Stimulated activated CD4-positive, alpha-beta T cell treated with anti-CD3 and anti-CD28 coated beads, Interleukin-4, amount 100 ng/mL, for 24 hours (primary cell): ENCODE data around the gene SUSD3.
"Not testable (repeated sequence)": the region's sequence is repeated elsewhere in the genome, so short reads cannot be mapped to it uniquely, and the experiment has no call there.

Experiments used
- DNase-seq: peaks from one replicate; pipeline ENCODE4 v3.0.0-alpha.2; 2020

SUSD3 gene

DNA sequence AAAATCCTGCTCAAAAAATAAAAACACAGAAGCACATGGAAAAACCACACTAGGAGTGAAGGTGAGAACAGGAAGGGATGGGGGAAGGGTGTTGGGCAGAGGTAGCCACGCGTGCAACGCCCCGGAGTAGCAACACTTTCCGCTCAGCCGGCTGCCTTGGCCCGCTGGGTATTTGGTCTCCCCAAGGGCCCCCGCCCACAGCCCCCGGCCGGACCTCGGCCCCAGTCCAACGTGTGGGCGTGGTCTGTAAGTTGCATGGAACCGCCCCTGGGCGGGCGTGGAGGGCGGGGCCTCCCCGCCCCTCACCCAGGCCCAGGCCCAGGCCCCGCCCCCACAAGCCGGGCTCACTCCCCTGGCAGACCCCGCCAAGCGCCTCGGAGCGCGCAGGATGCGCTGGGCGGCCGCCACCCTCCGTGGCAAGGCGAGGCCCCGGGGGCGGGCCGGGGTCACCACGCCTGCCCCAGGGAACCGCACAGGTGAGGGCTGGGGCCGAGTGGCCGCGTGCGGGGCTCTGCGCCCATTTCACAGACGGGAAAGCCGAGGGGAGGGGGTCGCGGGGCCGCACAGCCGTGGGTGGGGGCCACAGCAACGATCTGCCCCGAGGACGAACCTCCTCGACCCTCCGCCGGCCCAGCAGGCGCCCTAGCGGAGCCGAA lies at the start of gene SUSD3:
SUSD3 (plus strand) TSS at position 347 of the 656 bp plus-strand sequence; CDS start at position 389, 42 bp downstream.
- peak; percentile 65 for DNase-seq

DNA sequence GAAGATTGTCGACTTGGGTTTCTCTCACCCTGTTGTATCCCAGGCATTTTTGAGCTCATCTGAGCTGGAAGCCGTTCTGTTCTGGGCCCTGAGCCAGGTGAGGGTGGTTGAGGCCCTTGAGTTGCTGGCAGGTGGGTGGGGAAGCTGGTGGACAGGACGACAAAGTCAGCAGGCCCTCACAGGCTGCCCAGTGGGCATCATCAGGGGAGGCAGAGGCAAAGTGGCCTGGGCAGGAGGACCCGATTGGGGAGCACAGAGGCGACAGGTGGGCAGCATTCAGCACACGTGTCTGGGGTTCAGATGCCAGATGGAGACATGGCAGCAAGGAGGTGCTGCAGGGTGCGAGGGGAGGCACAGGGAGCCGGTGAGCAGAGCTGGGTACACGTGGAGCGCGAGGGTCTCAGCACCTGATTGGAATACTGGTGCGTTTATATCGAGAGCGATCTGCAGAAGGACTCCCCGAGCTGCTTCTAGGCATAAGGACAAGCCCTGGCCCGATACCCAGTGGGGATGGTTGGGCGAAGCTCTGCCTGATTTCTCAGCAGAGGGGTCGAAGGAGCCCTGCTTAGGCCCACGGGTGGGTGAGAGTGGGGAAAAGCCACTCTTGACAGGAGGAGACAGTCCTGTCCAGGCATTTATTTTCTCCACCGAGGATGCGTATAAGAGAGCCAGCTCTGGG lies 49.0 kb upstream of the SUSD3 start:
- DNase-seq = no peak

DNA sequence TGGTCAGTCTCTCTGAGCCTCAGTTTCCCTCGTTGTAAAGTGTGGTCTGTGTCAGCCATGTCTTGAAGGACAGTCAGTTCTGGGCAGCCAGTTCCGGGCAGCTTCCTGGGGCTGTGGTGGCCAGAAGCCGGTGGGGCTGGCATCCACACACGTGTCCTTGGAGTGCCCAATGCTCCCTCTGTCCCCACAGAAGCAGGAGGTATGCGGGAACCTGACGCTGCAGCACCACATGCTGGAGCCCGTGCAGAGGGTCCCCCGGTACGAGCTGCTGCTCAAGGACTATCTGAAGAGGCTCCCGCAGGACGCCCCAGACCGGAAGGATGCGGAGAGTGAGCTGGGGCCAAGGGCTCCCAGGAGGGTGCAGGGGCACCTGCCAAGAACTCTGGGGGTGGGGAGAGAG lies 48.4 kb upstream of the SUSD3 start:
- no peak for DNase-seq

DNA sequence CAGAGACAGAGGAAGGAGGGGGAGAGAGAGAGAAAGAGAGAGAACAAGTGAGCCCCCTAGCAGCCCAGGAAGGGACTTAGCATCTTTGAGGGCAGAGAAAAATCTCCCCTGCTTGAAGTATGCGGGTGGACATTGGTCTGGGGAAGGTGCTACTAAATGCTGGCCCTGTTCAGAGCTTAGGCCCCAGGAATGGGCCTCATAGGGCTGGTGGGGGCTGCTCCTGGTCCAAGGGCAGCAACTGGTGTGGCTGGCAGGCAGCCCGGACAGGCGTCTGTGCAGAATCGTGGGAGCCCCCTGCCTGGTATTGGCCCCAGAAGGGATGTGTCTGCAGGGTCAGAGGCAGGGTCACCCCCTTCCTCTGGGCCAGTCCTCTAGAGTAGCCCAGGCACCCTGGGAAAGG lies 47.8 kb upstream of the SUSD3 start:
- no peak for DNase-seq

DNA sequence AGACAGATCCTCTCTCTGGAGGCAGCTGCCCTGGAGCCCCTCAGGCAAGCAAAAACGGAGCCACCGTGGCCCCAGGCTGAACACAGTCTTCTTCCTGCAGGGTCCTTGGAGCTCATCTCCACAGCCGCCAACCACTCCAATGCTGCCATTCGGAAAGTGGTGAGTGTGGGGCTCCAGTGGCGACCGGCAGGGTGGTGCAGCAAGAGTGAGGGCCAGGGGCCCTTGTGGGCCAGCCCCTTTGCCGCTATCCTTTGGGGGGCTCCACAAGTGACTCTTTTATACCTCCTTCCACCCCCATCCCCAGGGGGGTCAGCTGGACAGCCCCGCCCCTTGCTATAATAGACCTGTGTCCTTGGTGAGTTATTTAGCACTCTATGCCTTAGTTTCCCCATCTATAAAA lies 47.4 kb upstream of the SUSD3 start:
- DNase-seq = no peak

DNA sequence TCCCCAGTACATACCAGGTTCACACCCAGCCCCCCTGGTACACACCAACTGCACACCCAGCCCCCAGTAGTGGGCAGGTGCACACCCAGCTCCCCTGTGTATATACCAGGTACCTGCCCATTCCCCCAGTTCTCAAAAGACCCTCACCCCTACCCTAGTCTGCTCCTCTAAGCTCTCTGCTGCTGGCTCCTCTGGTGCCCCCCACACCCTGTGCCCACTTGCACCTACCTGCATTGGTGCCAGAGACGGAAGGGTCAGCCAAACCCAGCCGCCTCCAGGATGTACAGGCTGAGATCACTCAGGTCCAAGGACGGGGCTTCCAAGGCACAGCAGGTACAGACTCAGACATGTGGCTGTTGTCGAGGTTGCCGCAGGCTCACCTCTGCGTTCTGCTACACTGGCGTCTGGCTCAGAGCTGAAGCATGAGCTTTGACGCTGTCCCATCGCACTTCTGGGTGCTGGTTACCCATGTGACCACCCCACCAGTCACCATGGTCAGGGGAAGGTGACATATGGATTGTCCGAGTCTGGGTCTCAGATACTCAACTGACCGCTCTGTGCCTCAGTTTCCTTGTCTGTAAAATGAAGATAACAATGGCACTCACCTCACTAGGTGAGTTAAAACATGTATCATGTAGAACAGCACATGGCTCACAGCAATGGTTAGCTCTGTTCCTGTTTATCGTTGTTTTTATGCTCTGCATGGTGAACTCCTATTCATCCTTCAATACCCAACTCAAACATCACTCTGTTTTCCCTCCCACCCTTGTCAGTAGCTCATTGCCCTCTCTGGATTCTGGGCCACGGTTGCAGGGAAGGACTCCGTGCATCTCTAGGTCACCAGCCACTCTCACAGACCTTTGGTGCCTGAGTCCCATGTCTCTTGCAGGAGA lies 45.3 kb upstream of the SUSD3 start:
- no peak for DNase-seq

DNA sequence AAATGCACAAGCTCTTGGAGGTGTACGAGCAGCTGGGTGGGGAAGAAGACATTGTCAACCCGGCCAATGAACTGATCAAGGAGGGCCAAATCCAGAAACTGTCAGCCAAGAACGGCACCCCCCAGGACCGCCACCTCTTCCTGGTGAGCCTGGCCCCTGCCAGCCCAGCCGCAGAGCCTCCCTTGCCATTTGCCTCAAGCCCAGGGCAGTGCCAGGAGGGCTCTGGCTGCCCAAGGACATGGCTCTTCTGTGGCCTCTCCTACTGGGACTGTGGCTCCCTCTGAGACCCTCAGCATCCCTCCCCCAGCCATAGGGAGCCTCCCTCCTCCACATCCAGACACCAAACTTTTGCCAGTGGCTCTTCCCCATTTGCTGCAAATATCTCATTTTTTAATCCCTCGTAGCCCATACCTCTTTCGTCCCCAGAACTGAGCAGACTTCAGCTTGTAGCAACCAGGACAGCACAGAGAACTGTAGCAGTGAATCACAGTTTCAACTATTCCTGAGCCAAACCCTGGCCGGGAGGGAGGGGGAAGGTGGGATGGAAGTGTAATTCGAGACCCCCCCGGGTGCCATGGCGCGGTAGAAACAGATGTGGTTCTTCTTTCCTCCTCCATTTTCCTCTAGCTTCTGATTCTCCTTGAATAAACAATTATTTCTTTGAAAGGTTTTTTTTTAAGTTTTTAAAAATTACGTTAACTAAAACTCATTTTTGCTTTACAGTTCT lies 44.5 kb upstream of the SUSD3 start:
- DNase-seq = no peak

DNA sequence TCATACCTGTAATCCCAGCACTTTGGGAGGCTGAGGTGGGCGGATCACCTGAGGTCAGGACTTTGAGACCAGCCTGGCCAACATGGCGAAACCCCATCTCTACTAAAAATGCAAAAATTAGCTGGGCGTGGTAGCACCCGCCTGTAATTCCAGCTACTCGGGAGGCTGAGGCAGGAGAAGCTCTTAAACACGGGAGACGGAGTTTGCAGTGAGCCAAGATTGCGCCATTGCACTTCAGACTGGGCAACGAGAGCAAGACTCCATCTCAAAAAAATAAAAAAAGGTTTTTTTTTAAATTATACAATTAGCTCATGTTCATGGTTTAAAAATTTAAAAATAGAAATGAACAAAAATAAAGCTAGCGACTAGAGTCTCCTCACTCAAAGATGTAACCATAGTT lies 43.3 kb upstream of the SUSD3 start:
- DNase-seq = not testable (repeated sequence)

DNA sequence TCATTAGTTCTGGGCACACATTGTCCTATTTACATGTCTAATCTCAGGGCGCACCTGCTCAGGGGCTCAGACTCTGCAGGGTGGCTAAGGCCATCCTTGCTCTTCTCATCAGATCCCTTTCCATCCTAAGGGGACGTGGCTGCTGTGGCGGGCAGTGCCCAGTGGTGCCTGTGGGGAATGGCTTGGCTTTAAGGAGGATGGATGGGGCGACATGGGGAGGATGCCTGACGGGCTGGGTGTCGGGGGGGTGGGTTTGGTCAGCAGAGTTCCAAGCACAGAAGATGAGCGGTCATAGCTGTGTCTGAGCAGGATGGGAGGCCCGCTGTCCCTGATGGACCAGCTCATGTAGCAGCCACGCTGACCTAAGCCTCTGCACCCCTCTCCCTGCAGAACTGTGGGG lies 40.9 kb upstream of the SUSD3 start:
- DNase-seq = no peak

DNA sequence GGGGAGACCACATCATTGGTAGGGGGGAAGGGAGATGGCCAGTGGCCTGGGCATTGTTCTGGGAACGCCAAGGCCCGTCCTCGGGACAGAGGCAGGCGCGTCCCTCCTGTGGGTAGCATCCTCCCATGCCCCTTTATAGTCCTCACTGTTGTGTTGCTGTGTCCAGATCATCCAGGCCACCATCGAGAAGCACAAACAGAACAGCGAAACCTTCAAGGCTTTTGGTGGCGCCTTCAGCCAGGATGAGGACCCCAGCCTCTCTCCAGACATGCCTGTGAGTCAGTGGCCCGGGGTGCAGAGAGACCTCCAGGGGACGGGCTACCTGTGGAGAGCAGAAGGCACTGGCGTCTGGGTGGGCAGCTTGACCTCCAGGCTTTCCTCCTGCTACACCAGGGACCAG lies 38.4 kb upstream of the SUSD3 start:
- no peak for DNase-seq

DNA sequence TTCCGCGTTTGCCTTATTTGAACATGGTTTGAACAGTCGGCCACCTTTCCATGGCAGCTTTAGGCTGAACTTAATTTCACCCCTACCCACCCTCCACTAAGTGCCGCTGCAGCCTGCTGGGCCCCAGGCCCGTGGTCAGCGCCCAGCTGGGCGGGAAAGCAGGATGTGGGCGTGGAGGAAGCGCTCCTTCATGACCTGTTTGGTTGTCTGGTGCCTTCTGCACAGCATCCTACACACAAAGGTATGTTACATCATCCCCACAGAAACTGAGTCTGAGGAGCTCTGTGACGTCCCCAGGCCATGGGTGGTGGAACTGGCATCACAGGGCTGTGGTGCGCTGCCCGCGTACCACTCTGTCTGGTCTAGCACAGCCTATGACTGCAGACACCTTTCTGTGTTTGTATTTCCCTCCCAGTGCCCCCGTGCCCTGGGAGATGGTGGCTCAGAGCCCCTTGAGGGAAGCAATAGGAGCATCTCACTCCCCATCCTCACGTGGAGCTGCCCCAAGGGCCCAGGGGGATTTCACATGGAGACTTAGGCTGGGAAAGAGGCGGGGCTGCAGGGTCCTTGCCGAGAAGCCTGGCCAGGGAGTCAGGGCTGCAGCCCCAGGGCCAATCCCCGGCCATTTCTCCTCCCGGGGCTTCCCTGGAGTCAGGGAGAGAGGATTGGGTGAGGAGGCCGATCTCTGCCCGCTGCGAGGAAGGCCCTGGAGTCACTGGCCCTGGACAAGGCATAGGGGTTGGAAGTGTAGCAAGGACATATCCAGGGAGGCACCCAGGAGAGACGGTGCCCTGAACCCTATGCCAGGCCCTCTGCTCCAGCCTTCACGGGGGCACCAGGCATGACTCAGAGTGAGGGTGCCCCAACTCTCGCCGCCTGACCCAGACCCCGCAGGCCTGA lies 37.5 kb upstream of the SUSD3 start:
- peak; percentile 49 for DNase-seq

DNA sequence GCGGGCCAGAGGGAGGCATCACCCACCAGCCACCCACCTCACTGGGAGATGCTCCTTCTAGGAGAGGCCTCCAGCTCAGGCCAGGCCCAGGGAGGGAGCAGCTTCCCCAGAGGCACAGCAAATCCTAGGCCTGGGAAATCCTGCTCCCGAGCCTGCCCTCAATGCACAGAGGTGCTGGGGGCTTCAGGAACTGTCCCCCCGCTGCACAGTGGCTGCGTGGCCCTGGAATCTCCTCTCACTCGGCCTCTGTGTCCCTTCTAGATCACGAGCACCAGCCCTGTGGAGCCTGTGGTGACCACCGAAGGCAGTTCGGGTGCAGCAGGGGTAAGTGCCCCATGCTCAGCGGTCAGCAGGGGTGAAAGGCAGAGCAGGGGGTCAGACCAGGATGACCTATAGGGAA lies 36.4 kb upstream of the SUSD3 start:
- no peak for DNase-seq

DNA sequence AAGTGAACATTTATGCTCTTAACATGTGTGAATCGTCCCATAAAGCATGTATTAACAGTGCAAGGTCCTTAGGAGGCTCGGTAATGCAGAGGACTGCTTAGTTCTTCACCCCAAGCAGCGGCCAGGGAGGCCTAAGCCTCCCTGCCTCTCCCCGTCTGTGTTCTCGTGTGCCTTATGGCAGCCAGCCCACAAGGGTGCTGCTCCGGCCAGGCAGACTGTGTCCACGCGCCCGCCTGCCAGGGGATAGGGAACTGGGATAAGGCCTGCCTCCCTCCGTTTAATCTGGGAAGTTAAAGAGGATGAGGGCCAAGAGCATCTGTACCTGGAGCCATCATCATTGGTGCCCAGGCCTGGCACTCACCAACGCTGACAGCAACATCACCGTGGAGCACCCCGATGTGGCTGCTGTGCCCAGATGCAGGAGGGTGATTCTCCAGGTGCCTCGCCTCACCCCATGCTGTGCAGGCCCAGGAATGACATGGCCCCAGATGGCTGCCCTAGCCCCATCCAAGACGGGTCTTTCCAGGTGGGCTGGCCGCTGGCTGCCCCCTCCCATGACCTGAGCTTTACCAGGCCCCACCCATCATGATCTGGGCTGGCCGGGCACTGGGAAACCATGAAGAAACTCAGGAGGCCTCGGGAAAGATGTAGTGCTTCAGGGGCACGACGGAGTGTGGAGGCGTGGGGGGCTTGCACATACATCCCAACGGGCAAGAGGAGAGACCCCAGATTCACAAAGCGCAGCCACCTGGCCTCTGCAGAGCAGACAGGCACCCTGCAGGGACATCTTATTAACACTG lies 35.6 kb upstream of the SUSD3 start:
- DNase-seq = no peak

DNA sequence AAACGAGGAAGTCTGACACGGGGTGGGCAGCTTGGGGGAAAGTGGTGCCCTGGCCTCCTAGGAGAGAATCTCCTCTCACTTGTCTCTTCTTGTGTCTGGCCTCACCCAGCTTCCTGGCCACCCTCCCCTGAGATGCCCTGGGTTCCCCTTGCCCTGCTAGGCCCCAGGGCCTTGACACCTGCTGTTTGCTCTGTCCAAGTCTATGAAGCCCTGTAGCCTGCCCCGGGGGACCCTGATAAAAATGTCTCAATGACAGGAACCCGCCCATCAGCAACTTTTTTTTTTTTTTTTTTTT lies 35.0 kb upstream of the SUSD3 start:
- no peak for DNase-seq

DNA sequence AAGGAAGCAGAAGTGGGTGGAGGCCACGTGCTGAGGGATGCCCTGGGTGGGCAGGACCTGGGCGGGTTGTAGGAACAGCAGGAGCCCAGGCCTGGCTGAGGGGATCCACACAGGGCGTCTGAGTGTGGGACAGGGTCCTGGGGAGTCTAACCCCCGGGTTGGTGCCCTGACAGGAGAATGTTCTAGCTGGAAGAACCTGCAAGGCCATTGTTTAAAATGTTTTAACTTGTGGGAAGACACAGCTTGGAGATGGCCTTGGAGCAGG lies 33.9 kb upstream of the SUSD3 start:
- no peak for DNase-seq

DNA sequence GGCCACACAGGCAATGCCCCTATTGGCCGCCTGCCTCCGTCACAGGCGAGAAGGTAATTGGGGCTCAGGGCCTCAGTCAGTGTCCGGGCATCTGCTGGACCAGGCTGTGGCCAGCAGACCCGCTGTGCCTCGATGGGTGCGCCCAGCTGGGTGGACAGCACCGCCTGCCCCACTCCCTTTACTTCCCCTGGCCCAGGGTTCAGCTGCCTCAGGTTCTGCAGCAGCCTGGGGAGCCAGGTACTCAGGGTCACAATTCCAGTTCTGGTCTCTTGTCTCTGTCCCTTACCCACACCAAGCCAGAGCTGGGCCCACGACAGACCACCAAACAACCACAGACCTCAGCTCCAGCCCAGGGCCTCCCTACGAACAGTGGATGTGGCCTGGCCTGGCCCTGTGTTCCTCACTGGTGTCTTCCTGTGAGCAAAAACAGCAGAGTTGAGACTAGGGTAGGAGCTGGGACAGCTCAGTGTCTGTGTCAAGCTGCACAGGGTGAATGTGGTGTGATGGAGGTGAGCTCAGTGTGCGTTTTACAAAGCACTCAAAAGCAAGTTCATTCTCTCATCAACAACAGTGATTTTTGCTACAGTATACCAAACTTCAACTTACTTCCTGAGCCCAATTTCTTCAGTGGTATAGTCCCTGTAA lies 33.4 kb upstream of the SUSD3 start:
- DNase-seq = no peak

DNA sequence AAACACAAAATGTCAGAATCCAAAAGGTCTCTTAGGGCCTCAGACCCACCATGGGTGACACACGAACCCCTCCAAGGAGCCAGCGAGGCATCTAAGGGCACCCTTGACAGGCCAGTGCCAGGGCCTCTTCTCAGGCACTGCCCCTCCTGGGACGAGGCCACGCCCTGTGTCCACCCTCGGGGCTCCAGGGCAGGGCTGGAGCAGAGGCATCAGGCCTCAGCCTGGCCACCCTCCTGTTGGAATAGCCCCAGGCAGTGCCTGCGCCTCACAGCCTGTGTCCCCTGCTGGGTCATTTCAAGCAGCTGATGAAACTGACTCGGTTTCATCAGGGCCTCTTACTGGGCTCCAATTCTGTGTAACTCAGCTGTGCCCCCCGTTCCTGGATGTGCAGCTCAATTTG lies 32.8 kb upstream of the SUSD3 start:
- no peak for DNase-seq

DNA sequence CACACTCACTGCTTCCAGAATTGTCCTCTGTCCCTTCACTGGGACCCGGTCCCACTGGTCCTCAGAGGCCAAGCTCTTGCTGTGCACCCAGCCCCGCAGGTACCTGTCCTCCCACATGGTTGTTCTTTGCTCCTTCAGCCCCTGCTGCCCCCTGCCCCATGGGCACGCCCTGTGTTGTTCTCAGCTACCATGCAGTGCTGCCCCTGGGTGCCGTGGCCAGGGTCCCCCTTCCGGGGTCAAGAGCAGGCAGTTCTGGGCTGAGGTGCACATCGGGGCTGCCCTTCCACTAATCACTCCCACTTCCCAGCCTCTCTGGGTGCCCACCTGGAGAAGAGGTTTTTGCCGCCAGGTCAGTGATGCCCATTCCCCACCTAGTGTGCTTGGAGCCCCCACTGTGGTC lies 31.9 kb upstream of the SUSD3 start:
- no peak for DNase-seq

DNA sequence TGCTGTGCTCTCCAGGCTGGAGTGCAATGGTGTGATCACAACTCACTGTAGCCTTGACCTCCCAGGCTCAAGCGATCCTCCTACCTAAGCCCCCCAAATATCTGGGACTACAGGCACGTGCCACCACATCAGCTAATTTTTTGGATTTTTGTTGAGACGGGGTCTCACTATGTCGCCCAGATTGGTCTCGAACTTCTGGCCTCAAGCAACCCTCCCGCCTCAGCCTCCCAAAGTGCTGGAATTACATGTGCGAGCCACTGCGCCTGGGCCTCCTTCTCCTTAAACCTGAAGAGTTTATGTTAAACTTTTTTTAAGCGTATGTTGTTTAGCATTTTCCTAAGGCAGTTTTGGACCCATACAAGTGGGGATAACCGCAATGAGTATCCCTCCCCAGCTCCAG lies 30.8 kb upstream of the SUSD3 start:
- no peak for DNase-seq

DNA sequence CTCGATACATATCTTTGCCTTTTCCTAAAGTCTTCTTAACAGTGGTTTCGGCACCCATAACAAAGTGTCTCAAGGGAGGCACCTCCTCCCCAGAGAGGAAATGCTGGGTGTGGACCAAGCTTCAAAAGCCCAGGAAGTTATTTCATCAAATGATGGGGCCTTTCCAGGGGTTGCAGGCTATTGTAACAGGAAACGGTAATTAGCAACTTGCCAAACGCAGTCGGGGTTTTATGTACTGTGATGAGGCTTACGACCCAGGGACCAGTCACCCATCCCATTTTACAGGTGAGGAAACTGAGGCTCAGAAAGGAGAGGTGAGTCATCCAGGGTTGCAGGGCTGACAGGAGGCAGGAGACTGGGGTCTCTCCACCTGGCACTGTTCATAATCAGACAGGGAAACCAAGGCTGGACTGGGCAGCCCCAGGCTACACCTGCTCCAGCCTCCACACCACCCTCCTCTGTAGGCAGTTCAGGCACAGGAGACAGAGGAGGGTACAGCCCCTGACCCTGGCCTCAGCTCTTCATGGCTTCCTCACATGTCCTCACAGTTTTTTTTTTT lies 30.0 kb upstream of the SUSD3 start:
- peak; percentile 61 for DNase-seq
